Vagina (tissue), 2 donors: Measurements from ENCODE around the gene TSHZ3.

Experiments
- CTCF ChIP-seq, 3 experiments: fragments of 450-650 bp in 2 of 3; fragments of 200-600 bp in 1 of 3; sonication (generic) in 1 of 3; IDR thresholded peaks; one replicate each; pipeline ENCODE4 v1.5.1; 2017 to 2019; ENCODE audit warnings: antibody characterized with exemption in 3 of 3, mild to moderate bottlenecking in 2 of 3, moderate library complexity in 2 of 3
- POLR2AphosphoS5 ChIP-seq, 2 donors: sonication (generic); formaldehyde crosslinking; IDR thresholded peaks; one replicate each; pipeline ENCODE4 v1.9.0; 2017; ENCODE audit warnings: antibody characterized with exemption in 2 of 2, mild to moderate bottlenecking in 2 of 2, low read depth in 1 of 2; ENCODE audit not compliant: insufficient read depth in 1 of 2

DNA sequence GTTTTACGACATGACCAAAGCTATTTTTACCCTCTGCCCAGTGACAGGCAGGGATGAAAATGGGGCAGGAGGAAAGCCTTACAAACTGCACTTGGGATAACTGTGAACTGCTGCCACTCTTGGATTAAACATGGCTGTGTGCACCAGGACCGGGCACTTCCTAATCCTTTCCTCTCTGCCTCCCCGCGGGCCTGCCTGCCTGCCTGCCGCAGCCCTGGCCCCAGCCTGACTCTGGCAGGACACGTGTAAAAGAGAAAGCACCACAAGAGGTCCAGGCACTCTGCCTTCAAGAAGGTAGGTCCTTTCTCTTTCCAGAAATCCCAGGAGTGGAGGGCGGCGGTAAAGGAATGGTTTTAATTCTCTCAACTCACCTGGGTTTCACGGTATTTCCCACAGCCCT, 4.8 kb downstream of the TSHZ3 start:
- TF ChIP-seq CTCF (IDR thresholded peaks at IDR 0.05) (no peak), POLR2AphosphoS5 (IDR thresholded peaks at IDR 0.05; ENCODE audit: insufficient read depth in 1 of 2, low read depth in 1 of 2) (no peak)
